Stomach (tissue), 9 donors: Measurements from ENCODE around the gene ENAH. TPM values are rescaled to one million over a fixed set of nuclear protein-coding genes. Genes with fewer than 3 reads are reported as not detected.
"Not testable (repeated sequence)": the region's sequence is repeated elsewhere in the genome, so short reads cannot be mapped to it uniquely, and the experiment has no call there.

Experiments used
- DNase-seq, 2 donors: peaks; one replicate each; pipeline versions ENCODE4 v3.0.0 to v3.0.0-alpha.2; 2013 to 2019
- H3K27ac ChIP-seq, 5 donors: fragments of 200-600 bp in 4 of 5; sonication (generic) in 4 of 5; one replicate each; pipeline ENCODE4 v1.5.1; 2013 to 2019; ENCODE audit warnings: mild to moderate bottlenecking in 1 of 5, moderate library complexity in 1 of 5
- H3K27me3 ChIP-seq, 3 donors: fragments of 200-600 bp; sonication (generic); one replicate each; pipeline ENCODE4 v1.5.1; 2017 to 2019; ENCODE audit warnings: mixed run types in 1 of 3
- H3K36me3 ChIP-seq, 4 donors: fragments of 200-600 bp; sonication (generic); 1 replicate in 3 of 4; 2 replicates in 1 of 4; pipeline ENCODE4 v1.5.1; 2016 to 2019
- H3K4me1 ChIP-seq, 4 donors: fragments of 200-600 bp; sonication (generic); one replicate each; pipeline ENCODE4 v1.5.1; 2016 to 2019
- H3K4me3 ChIP-seq, 4 donors: fragments of 200-600 bp; sonication (generic) in 3 of 4; one replicate each; pipeline ENCODE4 v1.5.1; 2016 to 2019; ENCODE audit warnings: mild to moderate bottlenecking in 1 of 4
- H3K9me3 ChIP-seq, 4 donors: fragments of 200-600 bp; sonication (generic); one replicate each; pipeline ENCODE4 v1.5.1; 2016 to 2019
- EP300 ChIP-seq: sonication (generic); formaldehyde crosslinking; IDR thresholded peaks from one replicate; pipeline ENCODE4 v1.6.1; 2017; ENCODE audit warnings: antibody characterized with exemption
- POLR2A ChIP-seq, 4 donors: fragments of 450-650 bp; IDR thresholded peaks; one replicate each; pipeline ENCODE4 v1.6.1; 2016; ENCODE audit warnings: antibody characterized with exemption in 4 of 4, control low read depth in 2 of 4, mild to moderate bottlenecking in 1 of 4, moderate library complexity in 1 of 4
- POLR2AphosphoS5 ChIP-seq, 3 donors: sonication (generic); formaldehyde crosslinking; IDR thresholded peaks; one replicate each; pipeline ENCODE4 v1.6.1; 2016; ENCODE audit warnings: antibody characterized with exemption in 3 of 3
- WGBS, 5 donors: extraction: QIAGEN DNeasy Blood & Tissue Kit in 3 of 5; methylation state at CpG; one replicate each; pipeline versions ENCODE4 v1.1.5 to v1.1.7; 2013 to 2018; 5-methylcytosine and 5-hydroxymethylcytosine counted together
- intact Hi-C: fragments of 100-400 bp; cut with DNase I; formaldehyde crosslinking; loops from one replicate; pipeline ENCODE4 v1.15.1; 2023; ENCODE audit warnings: low total_unique reads
- polyA plus RNA-seq, 3 donors: library from polyadenylated mRNA; stranded (reverse); fragments of 200-250 nt; gene quantifications; one replicate each; pipeline ENCODE4 v1.2.3, GENCODE V29; 2013
- total RNA-seq, 5 donors: library from RNA; depleted of rRNA; stranded (reverse); fragments of >200 nt; gene quantifications; one replicate each; pipeline versions ENCODE4 v1.1.0 to v1.2.3, GENCODE V29; 2014 to 2016
- TF ChIP-seq, protein P1 (sequence below), 7 experiments: fragments of 450-650 bp in 4 of 7; fragments of 200-600 bp in 3 of 7; sonication (generic) in 3 of 7; IDR thresholded peaks; one replicate each; pipeline ENCODE4 v1.5.1; 2016 to 2019; ENCODE audit warnings: antibody characterized with exemption in 7 of 7, control low read depth in 2 of 7, mild to moderate bottlenecking in 1 of 7
- donor health status: healthy with polysubstance abuse.
- donor health status: Bipolar disorder and iron deficiency.
- donor health status: healthy.

ENAH gene
- total and polyA plus RNA-seq, 8 donors = 8.5 to 186 (median 110) TPM

GRCh38 chr1:225627304-225627947, 25.5 kb downstream of the ENAH start:
- WGBS, 5 donors = 27 to 44% (median 28%) methylated on average over 2 of the region's 2 CpGs
- H3K4me1 ChIP-seq = peaks cover 21 to 78% (median 55%) of the 10 kb centered on the region in 4 donors
- H3K4me3 ChIP-seq = no peak overlapping the region
- TF ChIP-seq, protein P1, sequence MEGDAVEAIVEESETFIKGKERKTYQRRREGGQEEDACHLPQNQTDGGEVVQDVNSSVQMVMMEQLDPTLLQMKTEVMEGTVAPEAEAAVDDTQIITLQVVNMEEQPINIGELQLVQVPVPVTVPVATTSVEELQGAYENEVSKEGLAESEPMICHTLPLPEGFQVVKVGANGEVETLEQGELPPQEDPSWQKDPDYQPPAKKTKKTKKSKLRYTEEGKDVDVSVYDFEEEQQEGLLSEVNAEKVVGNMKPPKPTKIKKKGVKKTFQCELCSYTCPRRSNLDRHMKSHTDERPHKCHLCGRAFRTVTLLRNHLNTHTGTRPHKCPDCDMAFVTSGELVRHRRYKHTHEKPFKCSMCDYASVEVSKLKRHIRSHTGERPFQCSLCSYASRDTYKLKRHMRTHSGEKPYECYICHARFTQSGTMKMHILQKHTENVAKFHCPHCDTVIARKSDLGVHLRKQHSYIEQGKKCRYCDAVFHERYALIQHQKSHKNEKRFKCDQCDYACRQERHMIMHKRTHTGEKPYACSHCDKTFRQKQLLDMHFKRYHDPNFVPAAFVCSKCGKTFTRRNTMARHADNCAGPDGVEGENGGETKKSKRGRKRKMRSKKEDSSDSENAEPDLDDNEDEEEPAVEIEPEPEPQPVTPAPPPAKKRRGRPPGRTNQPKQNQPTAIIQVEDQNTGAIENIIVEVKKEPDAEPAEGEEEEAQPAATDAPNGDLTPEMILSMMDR (IDR thresholded peaks at IDR 0.05) = no peak
- TF ChIP-seq POLR2AphosphoS5 (IDR thresholded peaks at IDR 0.05) = peak in 1 of 3 donors; percentile 8
- no peaks in the 10 kb centered on the region for H3K36me3 ChIP-seq
- intact Hi-C loops = no loop called here
- DNase-seq = peak; percentile 36 to 52
- peak overlapping the region; percentile 41 to 60 (median 53) for H3K27ac ChIP-seq
- H3K9me3 ChIP-seq = no peaks in the 10 kb centered on the region
- H3K27me3 ChIP-seq = no peaks in the 10 kb centered on the region

- Histone ChIP-seq H3K4me1 (peaks cover 21 to 75% (median 55%) of the 10 kb centered on the region in 4 donors), H3K27ac (peak overlapping the region in 2 of 5 donors; percentile 41 to 60), H3K4me3 (no peak overlapping the region), H3K36me3 (no peaks in the 10 kb centered on the region), H3K9me3 (no peaks in the 10 kb centered on the region), H3K27me3 (no peaks in the 10 kb centered on the region)
- WGBS, 5 donors = 38 to 76% (median 45%) methylated on average over 2 of the region's 2 CpGs
- intact Hi-C loops = no loop called here
- TF ChIP-seq EP300 (no peak), POLR2A (IDR thresholded peaks at IDR 0.05) (no peak), POLR2AphosphoS5 (IDR thresholded peaks at IDR 0.05) (no peak)
- TF ChIP-seq, protein P1 (IDR thresholded peaks at IDR 0.05) = no peak
- no peak for DNase-seq
These were observed 26.2 kb downstream of the ENAH start for GRCh38 chr1:225626698-225627097.

DNA sequence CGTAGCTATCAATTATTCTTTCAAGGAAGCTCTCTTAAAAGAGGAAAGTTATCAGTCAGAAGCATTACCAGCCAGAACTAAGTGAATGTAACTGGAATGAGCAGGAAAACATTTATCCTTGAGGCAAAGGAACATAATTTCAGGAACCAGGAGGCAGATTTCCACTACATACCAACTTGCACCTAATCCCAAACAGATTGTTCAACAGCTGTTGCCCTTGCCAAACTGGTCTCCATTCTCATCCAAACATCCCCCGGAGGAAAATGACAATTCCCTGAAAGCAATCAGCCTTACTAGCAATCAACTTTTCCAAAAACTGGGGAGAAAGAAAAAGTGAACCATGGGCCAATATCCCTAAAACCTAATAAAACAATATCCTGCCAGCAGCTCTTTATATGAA, 35.0 kb downstream of the ENAH start:
- TF ChIP-seq POLR2AphosphoS5 (IDR thresholded peaks at IDR 0.05) = no peak
- no peak for TF ChIP-seq POLR2A (IDR thresholded peaks at IDR 0.05)
- TF ChIP-seq, protein P1 (IDR thresholded peaks at IDR 0.05) = no peak
- TF ChIP-seq EP300 = no peak
- Histone ChIP-seq H3K9me3 (no peaks in the 10 kb centered on the region), H3K27me3 (no peaks in the 10 kb centered on the region), H3K27ac (peak overlapping the region in 3 of 5 donors; percentile 27 to 43 (median 39)), H3K36me3 (no peaks in the 10 kb centered on the region), H3K4me3 (no peak overlapping the region), H3K4me1 (peaks cover 9 to 48% (median 24%) of the 10 kb centered on the region in 4 donors)
- WGBS, 5 donors = 55 to 72% (median 60%) methylated on average over 2 of the region's 2 CpGs
- DNase-seq = no peak
- intact Hi-C loops = no loop called here

GRCh38 chr1:225617479-225617878, 35.4 kb downstream of the ENAH start:
- H3K4me3 ChIP-seq = no peak overlapping the region
- 29 to 48% (median 36%) methylated on average over 1 of the region's 1 CpG for WGBS, 5 donors
- H3K9me3 ChIP-seq = no peaks in the 10 kb centered on the region
- H3K36me3 ChIP-seq = no peaks in the 10 kb centered on the region
- peak overlapping the region in 3 of 5 donors; percentile 27 to 43 (median 39) for H3K27ac ChIP-seq
- no peak for TF ChIP-seq POLR2A (IDR thresholded peaks at IDR 0.05)
- TF ChIP-seq, protein P1 (IDR thresholded peaks at IDR 0.05) = no peak
- no peak for TF ChIP-seq EP300
- TF ChIP-seq POLR2AphosphoS5 (IDR thresholded peaks at IDR 0.05) = no peak
- intact Hi-C loops = no loop called here
- H3K27me3 ChIP-seq = no peaks in the 10 kb centered on the region
- peaks cover 11 to 49% (median 24%) of the 10 kb centered on the region in 4 donors for H3K4me1 ChIP-seq
- no peak for DNase-seq

DNA sequence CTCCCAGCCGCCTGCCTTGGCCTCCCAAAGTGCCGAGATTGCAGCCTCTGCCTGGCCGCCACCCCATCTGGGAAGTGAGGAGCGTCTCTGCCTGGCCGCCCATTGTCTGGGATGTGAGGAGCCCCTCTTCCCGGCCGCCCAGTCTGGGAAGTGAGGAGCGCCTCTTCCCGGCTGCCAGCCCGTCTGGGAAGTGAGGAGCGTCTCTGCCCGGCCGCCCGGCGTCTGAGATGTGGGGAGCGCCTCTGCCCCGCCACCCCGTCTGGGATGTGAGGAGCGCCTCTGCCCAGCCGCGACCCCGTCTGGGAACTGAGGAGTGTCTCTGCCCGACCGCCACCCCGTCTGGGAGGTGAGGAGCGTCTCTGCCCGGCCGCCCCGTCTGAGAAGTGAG, 37.5 kb downstream of the ENAH start:
- intact Hi-C loops = not testable (repeated sequence)

More for the DNA sequence above, 37.5 kb downstream of the ENAH start:
- WGBS, 5 donors = 94 to 99% (median 96%) methylated on average over 11 to 20 of the region's 29 CpGs
- H3K9me3 ChIP-seq, H3K27ac ChIP-seq, H3K27me3 ChIP-seq, H3K36me3 ChIP-seq, DNase-seq, H3K4me3 ChIP-seq: not testable (repeated sequence)
- H3K4me1 ChIP-seq = peaks cover 11 to 68% (median 33%) of the 10 kb centered on the region in 4 donors
